GM21367 (cell line): ENCODE data around the gene EWSR1.
"Not testable (repeated sequence)": the region's sequence is repeated elsewhere in the genome, so short reads cannot be mapped to it uniquely, and the experiment has no call there.

Experiments used
- ATAC-seq: cut with Tn5 transposase; IDR thresholded peaks from one replicate; pipeline ENCODE4 v1.9.1; 2021; ENCODE audit not compliant: unreplicated experiment

The EWSR1 gene

GRCh38 chr22:29247891-29248290 is 20.2 kb upstream of the EWSR1 start:
- ATAC-seq = not testable (repeated sequence)

- ATAC-seq = no peak
Observed at GRCh38 chr22:29251265-29251664, 16.8 kb upstream of the EWSR1 start.

GRCh38 chr22:29251981-29252911 is 15.8 kb upstream of the EWSR1 start:
- no peak for ATAC-seq

- ATAC-seq = no peak
Observed at GRCh38 chr22:29253561-29254285, 14.3 kb upstream of the EWSR1 start.

- no peak for ATAC-seq
Observed at GRCh38 chr22:29254286-29254660, 13.8 kb upstream of the EWSR1 start.

- no peak for ATAC-seq
Observed at GRCh38 chr22:29255064-29255621, 12.9 kb upstream of the EWSR1 start.

- no peak for ATAC-seq
Observed at GRCh38 chr22:29256606-29257325, 11.3 kb upstream of the EWSR1 start.

- no peak for ATAC-seq
Observed at GRCh38 chr22:29257751-29258181, 10.3 kb upstream of the EWSR1 start.

- ATAC-seq = no peak
Observed at GRCh38 chr22:29258407-29259252, 9.4 kb upstream of the EWSR1 start.

- ATAC-seq = no peak
Observed at GRCh38 chr22:29259253-29259899, 8.7 kb upstream of the EWSR1 start.

- ATAC-seq = no peak
Observed at GRCh38 chr22:29260031-29260560, 8.0 kb upstream of the EWSR1 start.

GRCh38 chr22:29260601-29261315 is 7.3 kb upstream of the EWSR1 start:
- no peak for ATAC-seq

GRCh38 chr22:29263791-29264276 is 4.2 kb upstream of the EWSR1 start:
- no peak for ATAC-seq

- no peak for ATAC-seq
Observed at GRCh38 chr22:29265305-29265704, 2.8 kb upstream of the EWSR1 start.

- ATAC-seq = no peak
Observed at GRCh38 chr22:29265929-29266328, 2.1 kb upstream of the EWSR1 start.

GRCh38 chr22:29266564-29267461 is 1.3 kb upstream of the EWSR1 start:
- no peak for ATAC-seq

- no peak for ATAC-seq
Observed at GRCh38 chr22:29267462-29267857, 608 bp upstream of the EWSR1 start.
